NT2/D1 (cell line): ENCODE data around the gene OLR1.

Experiments
- SUZ12 ChIP-seq: IDR thresholded peaks from 2 replicates; pipeline ENCODE4 v1.6.1; 2011; ENCODE audit not compliant: insufficient read length, insufficient read depth; ENCODE audit errors: extremely low read depth
- YY1 ChIP-seq: IDR thresholded peaks from 2 replicates; pipeline ENCODE4 v1.6.1; 2011; ENCODE audit not compliant: insufficient read length, insufficient read depth
- ZNF274 ChIP-seq: IDR thresholded peaks from 2 replicates; pipeline ENCODE4 v1.6.1; 2011; ENCODE audit warnings: mild to moderate bottlenecking, low read depth, low read length

DNA sequence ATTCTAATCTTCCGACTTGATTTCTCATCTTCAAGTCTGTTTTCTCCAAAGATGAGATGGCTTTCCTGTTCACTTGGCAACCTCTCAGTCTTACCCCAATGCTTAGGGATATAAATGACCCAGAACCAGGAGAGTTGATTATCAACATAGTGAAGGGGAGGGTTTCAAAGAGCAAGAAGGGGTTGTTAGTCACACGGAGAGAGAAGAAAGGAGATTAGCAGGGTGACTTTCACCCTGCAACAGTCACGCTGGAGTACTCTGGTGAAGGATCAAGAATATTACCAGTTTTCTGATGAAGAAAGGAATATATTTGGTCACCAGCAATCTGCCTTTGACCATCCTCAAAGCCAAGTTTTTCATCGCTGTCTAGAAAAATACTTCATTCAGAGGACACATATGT lies 6.9 kb upstream of the OLR1 start, which contains the start of gene TMEM52B:
- no peak for TF ChIP-seq ZNF274
- no peak for TF ChIP-seq SUZ12
- no peak for TF ChIP-seq YY1
